Epithelial cell of proximal tubule (primary cell): ENCODE results near the gene CEP350. TPM values are rescaled to one million over a fixed set of nuclear protein-coding genes. Genes with fewer than 3 reads are reported as not detected.

Experiments
- DNase-seq: peaks from one replicate; pipeline ENCODE4 v3.0.0-alpha.2; 2011; ENCODE audit warnings: low read depth
- H3K4me3 ChIP-seq: 2 replicates; pipeline ENCODE4 v1.5.1; 2011; ENCODE audit warnings: low read depth, mild to moderate bottlenecking, low read length
- total RNA-seq: library from RNA; depleted of rRNA; stranded (reverse); fragments of >200 nt; gene quantifications from 2 replicates; pipeline ENCODE4 v1.2.3, GENCODE V29; 2015
- TF ChIP-seq, protein P1 (sequence below): conservative IDR thresholded peaks from 2 replicates; pipeline ENCODE4 v1.5.1; 2012; ENCODE audit warnings: low read depth, mild to moderate bottlenecking, low read length

CEP350 gene
- total RNA-seq, 1 donor from 2014 or later: 26.4 TPM

DNA sequence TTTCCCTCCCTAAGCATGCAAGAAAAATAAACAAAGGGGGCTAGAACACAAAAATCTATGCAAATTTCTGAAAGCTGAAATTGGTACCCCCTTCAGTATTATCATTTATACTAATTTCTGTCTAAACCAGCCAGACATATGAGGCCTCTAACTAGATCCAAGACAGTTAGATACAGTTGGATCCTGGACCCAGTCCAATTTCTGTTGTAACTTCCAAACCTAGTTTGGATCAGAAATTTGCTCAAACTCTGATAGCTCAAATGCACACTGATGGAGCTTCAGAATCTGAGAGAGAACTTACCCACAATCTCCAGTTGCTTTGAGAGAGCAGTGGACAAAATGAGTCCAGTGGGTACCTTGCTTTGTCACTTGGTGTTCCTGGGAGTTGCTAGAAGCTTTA lies 11.9 kb downstream of the CEP350 start:
- TF ChIP-seq, protein P1, sequence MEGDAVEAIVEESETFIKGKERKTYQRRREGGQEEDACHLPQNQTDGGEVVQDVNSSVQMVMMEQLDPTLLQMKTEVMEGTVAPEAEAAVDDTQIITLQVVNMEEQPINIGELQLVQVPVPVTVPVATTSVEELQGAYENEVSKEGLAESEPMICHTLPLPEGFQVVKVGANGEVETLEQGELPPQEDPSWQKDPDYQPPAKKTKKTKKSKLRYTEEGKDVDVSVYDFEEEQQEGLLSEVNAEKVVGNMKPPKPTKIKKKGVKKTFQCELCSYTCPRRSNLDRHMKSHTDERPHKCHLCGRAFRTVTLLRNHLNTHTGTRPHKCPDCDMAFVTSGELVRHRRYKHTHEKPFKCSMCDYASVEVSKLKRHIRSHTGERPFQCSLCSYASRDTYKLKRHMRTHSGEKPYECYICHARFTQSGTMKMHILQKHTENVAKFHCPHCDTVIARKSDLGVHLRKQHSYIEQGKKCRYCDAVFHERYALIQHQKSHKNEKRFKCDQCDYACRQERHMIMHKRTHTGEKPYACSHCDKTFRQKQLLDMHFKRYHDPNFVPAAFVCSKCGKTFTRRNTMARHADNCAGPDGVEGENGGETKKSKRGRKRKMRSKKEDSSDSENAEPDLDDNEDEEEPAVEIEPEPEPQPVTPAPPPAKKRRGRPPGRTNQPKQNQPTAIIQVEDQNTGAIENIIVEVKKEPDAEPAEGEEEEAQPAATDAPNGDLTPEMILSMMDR: no peak
- H3K4me3 ChIP-seq: no peak overlapping the region
- DNase-seq: no peak

GRCh38 chr1:179968284-179968993 lies 13.8 kb downstream of the CEP350 start:
- H3K4me3 ChIP-seq: no peak overlapping the region
- TF ChIP-seq, protein P1: no peak
- no peak for DNase-seq

DNA sequence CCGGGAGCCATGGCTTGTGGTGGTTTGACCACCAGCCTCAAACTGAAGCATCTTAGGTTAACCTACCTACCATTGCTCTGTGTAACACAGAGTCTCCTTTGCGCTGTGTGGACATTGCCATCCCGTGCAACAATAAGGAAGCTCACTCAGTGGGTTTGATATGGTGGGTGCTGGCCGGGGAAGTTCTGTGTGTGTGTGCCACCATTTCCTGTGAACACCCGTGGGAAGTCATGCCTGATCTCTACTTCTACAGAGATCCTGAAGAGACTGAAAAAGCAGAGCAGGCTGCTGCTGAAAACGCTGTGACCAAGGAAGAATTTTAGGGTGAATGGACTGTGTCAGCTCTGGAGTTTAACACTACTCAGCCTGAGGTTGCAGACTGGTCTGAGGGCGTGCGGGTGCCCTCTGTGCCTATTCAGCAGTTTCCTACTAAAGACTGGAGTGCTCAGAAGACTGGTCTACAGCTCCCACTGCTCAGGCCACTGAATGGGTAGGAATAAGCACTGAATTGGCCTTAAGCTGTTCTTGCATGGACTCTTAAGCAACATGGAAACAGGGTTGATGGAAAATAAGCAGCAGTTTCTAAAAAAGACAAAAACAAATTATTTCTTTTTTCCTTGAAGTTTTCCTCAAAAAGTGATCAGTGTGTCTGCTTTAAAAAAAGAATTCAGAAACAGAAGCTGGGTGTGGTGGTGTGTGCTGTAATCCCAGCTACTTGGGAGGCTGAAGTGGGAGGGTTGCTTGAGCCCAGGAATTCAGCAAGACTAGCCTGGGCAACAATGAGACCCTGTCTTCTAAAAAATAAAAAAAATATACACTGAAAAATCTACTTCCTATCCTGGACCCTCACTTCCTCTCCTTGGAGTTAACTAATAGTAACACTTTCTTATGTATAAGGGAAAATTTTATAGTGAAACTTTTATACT lies 14.6 kb downstream of the CEP350 start:
- DNase-seq: no peak
- TF ChIP-seq, protein P1: no peak
- H3K4me3 ChIP-seq: no peak overlapping the region

DNA sequence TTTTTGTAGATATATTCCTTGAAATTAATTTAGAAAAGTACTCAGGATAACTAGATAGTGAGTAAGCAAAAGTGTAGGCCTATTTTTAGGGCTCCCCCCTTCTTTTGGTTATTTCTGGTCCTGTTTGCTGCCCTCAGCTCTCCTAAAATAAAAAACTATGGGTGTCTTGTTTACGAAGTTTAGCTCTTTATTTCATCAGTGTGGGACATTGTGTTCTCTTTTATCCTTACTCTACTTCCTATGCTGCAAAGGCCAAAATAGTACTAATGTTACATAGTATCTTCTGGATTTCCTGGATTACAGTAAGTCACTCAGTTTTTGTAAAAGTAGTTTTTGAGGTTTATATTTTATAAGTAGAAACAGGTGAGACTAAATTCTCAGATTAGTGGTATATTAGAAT lies 15.4 kb downstream of the CEP350 start:
- TF ChIP-seq, protein P1: no peak
- no peak for DNase-seq
- H3K4me3 ChIP-seq: no peak overlapping the region

GRCh38 chr1:179971563-179972496 lies 17.2 kb downstream of the CEP350 start:
- TF ChIP-seq, protein P1: no peak
- DNase-seq: no peak
- H3K4me3 ChIP-seq: no peak overlapping the region
